ENCODE data around the gene CKM.
"Not testable (repeated sequence)": the region's sequence is repeated elsewhere in the genome, so short reads cannot be mapped to it uniquely, and the experiment has no call there.

CKM gene

DNA sequence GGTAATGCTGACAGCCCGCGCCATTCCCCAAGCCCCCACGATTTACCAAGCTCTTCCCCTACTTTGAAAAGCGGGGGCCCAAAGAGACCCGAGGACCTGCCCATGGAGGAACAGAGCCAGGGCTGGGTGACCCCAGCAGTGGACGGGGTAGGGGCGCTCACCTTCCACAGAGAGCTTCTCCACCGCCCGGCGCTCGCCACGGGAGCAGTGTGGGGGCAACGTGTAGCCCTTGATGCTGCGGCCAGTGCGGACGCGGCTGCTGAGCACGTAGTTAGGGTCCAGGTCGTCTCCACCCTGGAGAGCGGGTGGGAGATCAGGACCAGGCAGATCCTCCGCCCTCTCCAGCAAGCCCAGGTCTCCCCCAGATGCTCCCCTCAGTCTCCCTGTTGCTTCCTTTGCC lies 7.4 kb downstream of the CKM start:
- DNase-seq, result no peak

DNA sequence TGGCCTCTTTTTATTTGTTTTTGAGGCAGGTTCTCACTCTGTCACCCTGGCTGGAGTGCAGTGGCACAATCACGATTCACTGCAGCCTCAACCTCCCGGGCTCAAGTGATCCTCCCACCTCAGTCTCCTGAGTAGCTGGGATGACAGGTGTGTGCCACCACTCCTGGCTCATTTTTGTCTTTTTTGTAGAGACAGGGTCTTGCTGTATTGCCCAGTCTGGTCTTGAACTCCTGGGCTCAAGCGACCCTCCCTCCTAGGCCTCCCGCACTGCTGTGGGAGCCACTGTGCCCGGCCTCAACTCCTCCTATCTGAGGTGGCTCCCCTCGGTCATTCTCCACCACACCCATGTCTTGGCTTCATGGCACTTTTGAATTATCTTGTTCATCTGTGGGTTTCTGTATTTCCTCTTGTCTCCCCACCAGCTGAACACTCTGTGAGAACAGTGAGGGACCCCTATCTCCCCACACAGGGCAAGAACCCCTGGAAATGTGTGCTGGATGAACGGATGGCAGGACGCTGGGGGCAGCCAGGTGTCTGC lies 7.9 kb downstream of the CKM start:
- DNase-seq, result no peak

DNA sequence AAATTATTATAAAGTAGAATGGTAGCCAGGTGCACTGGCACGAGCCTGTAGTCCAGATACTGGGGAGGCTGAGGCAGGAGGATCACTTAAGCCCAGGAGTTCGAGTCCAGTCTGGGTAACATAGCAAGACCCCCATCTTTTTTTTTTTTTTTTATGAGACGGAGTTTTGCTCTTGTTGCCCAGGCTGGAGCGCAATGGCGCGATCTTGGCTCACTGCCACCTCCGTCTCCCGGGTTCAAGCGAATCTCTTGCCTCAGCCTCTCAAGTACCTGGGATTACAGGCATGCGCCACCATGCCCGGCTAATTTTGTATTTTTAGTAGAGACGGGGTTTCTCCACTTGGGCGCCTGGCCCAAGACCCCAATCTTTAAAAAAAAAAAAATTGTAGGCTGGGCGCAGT lies 10.4 kb downstream of the CKM start:
- not testable (repeated sequence) for DNase-seq

DNA sequence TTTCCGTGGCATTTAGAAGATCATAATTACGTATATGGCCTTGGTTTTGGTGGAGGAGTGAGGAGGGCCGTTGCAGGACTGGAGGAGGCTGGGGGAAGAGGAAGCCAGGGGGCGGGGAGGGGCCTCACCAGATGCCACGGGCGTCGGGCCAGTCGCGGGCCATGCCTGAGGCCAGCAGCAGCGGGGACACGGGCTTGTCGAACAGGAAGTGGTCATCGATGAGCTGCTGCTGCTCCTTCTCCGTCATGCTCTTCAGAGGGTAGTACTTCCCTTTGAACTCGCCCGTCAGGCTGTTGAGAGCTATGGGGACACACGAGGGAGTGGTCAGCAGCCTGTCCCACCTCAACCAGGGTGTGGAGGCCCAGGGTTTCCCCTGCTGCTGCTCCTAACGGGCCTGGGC lies 11.1 kb downstream of the CKM start:
- DNase-seq, result no peak

DNA sequence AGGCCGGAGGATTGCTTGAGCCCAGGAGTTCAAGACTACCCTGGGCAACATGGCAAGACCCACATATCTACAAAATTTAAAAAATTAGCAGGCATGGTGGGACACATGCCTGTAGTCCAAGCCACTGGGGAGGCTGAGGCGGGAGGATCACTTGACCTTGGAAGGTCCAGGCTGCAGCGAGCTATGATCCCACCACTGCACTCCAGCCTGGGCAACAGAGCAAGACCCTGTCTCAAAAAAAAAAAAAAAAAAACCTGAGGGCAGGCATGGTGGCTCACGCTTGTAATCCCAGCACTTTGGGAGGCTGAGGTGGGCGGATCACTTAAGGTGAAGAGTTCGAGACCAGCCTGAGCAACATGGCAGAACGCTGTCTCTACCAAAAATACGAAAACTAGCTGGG lies 13.4 kb downstream of the CKM start:
- DNase-seq, result not testable (repeated sequence)

DNA sequence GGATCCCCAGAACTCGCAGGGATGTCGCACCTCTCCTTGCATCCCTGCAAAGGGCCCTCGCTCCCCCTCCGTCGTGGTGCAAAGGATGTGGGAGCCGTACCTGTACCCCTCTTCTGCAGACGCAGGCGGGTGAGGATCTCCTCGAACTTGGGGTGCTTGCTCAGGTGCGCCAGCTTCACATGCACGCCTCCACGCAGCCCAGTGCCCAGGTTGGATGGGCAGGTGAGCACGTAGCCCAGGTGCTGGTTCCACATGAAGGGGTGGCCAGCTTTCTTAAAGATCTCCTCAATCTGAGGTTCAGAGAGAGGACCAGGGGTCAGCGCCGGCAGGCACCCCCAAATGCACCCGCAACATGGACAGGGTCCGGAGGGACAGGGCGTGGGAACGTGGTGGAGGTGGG lies 15.3 kb downstream of the CKM start:
- no peak for DNase-seq

DNA sequence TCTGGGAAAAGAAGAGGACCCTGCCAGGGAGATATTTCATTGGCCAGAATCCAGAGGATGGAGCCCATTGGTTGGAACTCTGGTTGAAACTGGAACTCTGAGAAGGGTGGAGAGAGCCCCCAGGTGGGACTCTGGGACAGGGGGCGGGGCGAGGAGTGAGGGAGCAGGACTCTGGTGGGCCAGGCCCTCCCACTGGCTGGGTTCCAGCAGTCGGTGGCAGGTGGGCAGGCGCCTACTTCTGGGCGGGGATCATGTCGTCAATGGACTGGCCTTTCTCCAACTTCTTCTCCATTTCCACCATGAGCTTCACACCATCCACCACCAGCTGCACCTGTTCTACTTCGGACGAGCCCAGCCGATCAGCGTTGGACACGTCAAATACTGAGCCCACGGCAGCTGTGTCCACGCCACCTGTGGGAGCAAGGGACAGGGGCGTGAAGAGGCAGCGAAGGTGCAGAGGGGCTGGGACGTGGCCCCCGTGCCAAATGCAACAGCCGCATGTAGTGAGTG lies 16.1 kb downstream of the CKM start:
- DNase-seq, result peak; percentile 39

DNA sequence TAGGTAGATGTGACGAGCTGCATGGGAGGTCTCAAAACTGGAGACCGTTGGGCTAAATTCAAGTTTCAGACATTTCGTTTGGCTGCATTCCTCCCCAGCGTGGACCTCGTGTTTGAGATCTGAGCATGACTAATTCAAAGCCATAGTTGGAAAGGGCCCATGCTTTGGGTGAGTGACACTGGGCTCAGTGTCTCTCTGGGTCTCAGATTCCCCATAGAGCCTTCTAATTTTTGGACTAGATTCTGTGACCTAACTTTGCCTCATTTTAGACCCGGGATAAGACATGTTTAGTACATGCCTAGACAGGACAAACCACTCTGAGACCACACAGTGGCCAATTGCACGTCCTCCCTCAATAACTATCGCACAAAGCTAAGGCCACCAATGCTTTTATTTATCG lies 16.6 kb downstream of the CKM start:
- no peak for DNase-seq

DNA sequence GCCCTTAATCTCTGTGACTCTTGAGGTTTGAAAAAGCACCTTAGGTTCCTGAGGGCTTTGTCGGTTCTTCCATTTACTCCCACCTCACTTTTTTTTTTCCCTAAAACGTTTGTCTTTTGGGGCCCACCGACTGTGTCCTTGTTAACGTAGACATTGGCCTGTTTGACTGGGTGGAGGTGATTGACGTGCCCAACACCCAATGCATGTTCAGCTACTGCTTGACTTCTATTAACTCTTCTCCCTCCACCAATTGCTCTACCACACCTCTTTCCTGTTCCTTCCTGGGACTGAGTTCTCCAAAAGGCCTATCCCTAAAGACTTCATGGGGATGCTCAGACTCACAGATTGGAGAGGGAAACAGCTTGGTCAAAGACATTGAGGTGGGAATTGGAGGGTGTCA lies 17.3 kb downstream of the CKM start:
- DNase-seq, result no peak

DNA sequence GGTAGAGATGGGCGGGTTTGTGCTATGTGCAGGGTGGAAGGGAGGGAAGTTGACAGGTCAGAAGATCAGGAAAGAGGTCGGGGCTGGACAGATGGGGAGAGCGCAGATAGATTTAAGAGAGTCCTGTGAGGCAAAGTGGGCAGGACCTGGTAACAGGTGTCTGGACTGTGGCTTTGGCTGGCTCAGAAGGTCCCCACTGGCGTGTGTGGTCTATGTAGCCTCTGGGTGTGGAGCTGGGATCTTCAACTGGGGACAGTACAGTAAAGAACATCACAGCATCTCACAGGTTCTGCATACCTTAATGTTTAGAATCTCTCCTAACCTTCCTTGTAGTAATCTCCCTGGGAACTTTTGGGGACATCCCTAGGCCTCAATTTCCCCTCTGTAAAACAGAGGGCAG lies 17.7 kb downstream of the CKM start:
- no peak for DNase-seq

DNA sequence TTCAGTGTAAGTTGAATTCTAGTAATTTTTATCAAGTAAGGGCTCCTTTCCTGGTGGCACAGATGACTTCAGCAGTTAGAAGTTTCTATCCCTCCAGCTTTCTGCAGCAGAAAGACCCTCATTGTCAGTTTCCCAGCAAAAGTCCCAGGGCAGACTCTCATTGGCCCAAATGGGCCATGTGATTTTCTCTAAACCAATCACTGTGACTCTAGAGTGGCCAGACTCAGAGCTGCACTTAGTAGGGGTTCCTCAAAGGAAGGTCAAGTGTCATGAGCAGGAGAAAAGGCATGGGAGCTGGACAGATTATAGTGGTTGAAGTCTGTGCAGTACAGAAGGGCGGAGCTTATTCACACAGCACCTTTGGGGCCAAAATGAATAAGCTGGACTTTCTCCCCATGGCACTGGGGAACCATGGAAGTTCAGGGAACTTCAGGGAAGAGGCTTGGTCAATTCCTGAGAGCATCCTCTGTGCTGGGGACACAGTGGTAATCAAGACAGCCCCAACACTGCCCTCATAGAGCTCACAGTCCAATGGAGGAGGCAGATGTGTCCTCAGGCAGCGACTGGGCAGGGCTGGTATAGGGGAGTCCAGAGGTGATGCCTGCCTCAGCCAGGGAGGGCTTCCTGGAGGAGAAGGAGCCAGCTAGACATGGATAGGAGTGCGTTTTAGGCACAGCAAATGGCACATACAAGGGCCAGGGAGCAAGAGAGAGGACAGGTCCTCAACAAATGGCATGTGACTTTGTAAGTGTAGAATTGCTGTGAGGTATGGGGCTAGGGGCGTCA lies 18.3 kb downstream of the CKM start:
- DNase-seq, result no peak

DNA sequence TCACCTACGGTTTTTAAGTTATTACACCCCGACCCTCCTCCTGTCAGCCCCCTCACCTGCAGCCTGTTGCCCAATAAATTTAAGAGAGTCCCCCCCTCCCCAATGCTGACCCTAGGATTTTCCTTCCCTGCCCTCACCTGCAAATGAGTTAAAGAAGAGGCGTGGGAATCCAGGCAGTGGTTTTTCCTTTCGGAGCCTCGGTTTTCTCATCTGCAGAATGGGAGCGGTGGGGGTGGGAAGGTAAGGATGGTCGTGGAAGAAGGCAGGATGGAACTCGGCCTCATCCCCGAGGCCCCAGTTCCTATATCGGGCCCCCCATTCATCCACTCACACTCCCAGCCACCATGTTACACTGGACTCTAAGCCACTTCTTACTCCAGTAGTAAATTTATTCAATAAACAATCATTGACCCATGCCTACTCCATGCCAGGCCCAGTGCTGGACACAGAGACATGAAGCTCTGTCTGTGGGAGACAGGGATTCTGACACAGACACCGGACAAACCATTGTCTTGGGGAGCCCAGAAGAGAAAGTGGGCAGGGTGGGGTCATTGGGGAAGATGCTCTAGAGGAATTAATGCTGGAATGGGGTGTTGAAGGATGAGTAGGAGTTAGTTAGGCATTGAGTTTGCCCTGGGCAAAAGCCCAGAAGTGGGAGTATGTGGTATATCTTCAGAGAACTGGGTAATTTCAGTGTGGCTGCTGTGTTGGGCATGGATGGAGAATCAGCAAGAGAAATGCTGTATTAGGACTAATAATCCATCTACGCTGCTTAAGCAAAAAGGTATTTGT lies 19.2 kb downstream of the CKM start:
- DNase-seq, result no peak

DNA sequence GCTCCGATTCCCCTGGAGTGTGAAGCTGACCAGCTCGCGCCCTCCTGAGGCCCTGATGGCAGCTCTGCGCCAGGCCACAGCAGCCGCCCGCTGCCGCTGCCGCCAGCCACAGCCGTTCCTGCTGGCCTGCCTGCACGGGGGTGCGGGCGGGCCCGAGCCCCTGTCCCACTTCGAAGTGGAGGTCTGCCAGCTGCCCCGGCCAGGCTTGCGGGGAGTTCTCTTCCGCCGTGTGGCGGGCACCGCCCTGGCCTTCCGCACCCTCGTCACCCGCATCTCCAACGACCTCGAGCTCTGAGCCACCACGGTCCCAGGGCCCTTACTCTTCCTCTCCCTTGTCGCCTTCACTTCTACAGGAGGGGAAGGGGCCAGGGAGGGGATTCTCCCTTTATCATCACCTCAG lies 20.3 kb downstream of the CKM start:
- DNase-seq, result no peak

DNA sequence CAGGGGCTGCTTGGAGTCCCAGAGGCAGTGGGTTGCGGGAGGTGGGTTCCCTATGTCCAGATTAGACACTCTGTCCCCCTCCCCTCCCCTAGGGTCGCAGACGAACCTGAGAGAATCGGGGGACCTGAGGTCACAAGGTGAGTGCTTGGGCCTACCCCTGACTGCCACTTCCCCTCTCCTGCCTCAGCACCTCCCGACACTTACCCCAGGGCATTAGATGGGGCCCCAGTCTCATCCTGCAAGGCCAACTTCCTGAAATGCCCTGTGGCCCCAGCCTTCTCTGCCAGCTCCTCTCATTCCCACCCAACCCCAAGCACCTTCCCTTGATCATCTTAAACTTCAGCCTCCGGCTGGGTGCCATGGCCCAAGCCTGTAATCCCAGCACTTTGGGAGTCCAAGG lies 23.0 kb downstream of the CKM start:
- no peak for DNase-seq

DNA sequence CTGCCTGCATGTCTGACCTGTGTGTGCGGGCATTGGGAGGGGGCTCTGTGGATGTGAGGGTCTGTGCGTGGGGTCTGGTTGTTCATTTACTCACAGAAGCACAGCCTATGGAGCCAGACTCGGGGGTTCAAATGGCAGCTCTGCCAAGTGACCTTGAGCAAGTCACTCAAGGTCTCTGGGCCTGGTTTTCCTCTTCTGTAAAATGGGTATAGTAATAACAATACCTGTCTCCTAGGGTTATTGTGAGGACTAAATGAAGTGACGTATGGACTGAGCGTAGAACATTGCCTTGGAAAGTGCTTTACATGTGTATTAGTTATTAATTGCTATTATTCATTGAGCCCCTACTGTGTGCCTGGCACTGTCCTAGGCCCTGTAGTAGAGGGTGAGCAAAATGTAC lies 24.4 kb downstream of the CKM start:
- no peak for DNase-seq

DNA sequence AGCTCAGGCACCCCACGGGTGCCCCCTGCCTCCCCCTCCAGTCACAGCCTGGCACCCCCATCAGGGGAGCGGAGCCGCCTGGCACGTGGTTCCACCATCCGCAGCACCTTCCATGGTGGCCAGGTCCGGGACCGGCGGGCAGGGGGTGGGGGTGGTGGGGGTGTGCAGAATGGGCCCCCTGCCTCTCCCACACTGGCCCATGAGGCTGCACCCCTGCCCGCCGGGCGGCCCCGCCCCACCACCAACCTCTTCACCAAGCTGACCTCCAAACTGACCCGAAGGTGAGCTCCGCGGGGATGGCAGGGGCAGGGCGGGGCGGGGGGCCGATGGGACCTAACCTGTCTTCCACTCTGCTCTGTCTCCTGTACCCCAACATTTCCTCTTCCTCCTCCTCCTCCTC lies 25.0 kb downstream of the CKM start:
- DNase-seq, result no peak

DNA sequence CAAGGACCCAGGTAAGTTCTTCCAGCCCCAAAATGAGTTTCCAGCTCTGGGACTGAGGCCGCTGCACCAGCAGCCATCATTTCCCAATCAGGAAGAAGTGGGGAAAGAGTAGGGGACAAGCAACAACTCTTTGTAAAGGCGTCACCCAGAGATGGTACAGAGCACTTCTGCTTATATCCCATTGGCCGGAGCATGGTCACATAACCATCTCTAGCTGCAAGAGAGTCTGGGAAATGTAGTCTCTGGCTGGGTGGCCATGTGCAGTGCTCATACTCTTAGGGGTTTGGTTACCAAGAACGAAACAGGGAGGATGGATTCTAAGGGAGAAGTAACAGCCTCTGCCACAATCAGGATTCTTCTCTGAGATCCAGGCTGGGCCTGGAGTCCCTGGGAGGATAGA lies 26.3 kb downstream of the CKM start:
- no peak for DNase-seq

DNA sequence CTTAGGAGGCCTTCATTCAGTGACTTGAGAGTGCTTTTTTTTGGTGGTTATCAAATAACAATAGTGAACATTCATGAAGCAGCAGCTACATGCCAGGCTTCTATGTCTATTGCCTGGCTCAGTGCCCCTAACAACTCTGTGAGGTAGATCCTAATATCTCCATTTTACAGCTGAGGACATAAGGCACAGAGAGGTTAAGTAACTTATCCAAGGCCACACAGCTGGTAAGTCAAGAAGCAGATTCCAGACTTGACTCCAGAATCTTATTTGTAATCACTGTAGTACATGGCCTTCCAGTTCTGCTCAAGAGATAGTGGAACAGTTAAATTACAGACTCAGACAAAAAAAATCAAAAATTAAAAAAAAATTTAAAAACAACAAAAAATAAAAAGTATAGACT lies 26.8 kb downstream of the CKM start:
- DNase-seq, result no peak

DNA sequence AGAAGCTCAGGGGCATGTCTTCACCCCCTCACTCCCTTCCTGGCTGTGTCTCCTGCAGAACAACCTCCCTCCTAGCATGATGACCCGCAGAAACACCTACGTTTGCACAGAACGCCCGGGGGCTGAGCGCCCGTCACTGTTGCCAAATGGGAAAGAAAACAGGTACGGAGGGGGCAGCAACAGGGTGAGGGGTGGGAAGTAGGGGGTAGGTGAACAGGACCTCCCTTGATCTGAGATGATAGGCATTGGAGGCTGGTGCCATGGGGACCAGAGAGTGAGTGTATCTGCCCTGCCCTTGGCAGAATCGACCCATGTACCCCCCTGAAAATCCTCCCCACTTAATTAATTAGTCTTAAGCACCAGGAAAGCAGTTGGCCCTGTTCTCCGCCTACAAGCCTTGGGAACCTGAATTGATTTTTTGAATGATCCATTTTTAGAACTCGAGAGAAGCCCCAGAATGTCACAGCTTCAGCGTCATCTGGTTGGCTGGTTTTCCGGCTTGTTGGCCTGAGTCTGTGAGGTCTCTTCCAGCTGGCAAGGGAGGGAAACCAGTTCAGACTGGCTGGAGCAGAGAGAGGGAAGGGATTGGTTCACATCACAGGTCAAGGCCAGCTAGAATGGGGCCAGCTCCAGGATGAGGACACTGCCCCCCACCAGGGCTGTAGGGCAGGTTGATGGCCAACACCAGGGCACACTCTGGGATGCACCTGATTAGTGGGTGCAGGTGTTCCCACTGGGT lies 28.2 kb downstream of the CKM start:
- DNase-seq, result no peak

DNA sequence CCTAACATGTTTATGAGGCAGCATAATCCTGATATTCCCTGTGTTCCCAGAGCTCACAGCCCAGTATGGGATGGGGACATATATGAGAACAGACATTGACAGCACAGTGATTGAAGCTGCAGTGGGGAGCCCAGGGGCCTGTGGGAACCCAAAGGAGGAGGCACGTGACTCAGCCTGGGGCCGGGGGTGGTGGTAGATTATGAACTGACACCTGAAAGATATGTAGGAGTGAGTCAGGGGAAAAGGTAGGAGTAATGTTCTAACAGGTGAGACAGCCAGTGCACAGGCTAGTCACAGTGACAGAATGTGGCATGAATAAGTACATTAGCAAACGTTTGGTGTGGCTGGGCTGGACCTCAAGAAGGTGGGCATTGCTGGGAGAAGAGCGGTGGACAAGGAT lies 29.0 kb downstream of the CKM start:
- DNase-seq, result no peak

DNA sequence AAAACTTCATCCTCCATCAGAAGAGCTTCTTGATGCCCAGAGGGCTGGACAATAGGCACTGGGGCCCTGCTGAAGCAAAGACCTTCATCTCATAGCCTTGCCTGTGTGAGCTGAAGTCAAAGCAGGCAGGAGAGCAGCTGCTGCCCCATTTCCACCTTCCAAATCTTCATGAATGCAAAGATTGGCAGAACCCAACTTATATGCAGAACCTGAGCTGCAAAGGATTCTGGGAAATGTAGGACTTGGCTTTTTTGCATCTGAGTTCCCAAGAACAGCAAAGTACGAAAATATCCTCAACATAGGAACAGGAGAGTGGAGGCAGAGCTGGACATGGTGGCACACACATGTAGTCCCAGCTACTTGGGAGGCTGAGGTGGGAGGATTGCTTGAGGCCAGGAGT lies 30.8 kb downstream of the CKM start:
- DNase-seq, result no peak

DNA sequence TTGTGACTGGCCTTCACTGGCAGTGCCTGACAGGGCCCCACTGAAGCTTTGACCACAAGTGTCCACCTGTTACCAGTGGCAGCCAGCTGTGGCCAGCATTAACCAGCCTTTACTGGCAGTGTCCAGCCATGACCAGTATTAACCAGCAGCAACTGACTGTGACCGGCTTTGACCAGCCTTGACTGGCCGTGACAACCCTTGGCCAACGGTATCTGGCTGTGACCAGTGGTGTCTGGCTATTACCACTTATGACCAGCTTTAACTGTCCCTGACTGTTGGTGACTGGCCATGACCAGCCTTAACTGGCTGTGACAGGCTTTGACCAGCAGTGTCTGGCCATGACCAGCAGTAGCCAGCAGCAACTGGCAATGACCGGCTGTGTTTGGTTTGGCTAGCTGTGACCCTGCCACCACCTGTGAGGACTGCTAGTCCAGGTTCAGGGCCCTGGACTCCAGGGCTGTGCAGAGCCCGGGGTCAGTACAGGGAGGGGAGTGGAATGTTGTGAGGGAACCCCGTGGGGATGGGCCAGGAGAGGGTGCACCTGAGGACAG lies 32.2 kb downstream of the CKM start:
- DNase-seq, result no peak

DNA sequence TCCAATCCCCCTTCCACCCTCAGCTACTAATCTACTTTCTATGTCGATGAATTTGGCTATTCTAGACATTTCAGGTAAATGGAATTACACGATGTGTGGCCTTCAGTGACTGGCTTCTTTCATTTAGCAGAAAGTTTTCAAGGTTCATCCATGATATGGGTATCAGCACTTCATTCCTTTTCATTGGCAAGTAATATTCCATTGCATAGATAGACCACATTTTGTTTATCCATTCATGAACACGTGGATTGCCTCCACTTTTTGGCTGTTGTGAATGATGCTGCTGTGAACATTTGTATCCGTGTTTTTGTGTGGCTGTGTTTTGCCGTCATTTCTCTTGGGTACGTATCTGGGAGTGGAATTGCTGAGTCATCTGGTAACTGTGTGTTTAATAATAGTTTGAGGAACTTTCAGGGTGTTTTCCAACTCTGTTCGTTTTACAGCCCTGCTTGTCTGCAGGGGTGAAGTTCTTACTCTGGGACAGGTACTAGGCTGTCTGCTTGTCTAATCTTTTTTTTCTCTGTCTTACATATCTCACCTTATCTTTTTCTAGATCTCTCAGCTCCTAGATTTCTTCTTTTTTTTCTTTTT lies 39.1 kb downstream of the CKM start:
- DNase-seq, result no peak
